Activated T-cell treated with anti-CD3 and anti-CD28 coated beads, Interleukin-2, amount 50 U/mL, for 4 hours (primary cell): Measurements from ENCODE around the gene CPAMD8. TPM values are rescaled to one million over a fixed set of nuclear protein-coding genes. Genes with fewer than 3 reads are reported as not detected.
"Not testable (repeated sequence)": the region's sequence is repeated elsewhere in the genome, so short reads cannot be mapped to it uniquely, and the experiment has no call there.

ENCODE experiments used
- ATAC-seq, 2 donors: fragments of 200-7000 bp; cut with Tn5 transposase; one replicate each; pipeline ENCODE4 v1.10.0; 2021
- DNase-seq: peaks from one replicate; pipeline ENCODE4 v3.0.0-alpha.2; 2020
- H3K27me3 Mint-ChIP-seq: one replicate; pipeline ENCODE4 v1.8.0; 2021; ENCODE audit warnings: low read depth, mixed read lengths
- H3K36me3 Mint-ChIP-seq: one replicate; pipeline ENCODE4 v1.8.0; 2022; ENCODE audit warnings: mixed read lengths; ENCODE audit not compliant: insufficient read depth
- H3K4me1 Mint-ChIP-seq: one replicate; pipeline ENCODE4 v1.8.0; 2021; ENCODE audit warnings: low read depth, mixed read lengths
- H3K4me3 Mint-ChIP-seq: one replicate; pipeline ENCODE4 v1.8.0; 2021; ENCODE audit warnings: mild to moderate bottlenecking, moderate library complexity, mixed read lengths
- H3K9me3 Mint-ChIP-seq: one replicate; pipeline ENCODE4 v1.8.0; 2021; ENCODE audit warnings: mixed read lengths
- total RNA-seq, 3 donors: library from RNA; stranded (reverse); gene quantifications; one replicate each; pipeline ENCODE4 v1.2.1, GENCODE V29; 2021

CPAMD8 gene
- total RNA-seq, 3 donors from 2014 or later: 0.18 to 0.37 TPM; not detected in 1

DNA sequence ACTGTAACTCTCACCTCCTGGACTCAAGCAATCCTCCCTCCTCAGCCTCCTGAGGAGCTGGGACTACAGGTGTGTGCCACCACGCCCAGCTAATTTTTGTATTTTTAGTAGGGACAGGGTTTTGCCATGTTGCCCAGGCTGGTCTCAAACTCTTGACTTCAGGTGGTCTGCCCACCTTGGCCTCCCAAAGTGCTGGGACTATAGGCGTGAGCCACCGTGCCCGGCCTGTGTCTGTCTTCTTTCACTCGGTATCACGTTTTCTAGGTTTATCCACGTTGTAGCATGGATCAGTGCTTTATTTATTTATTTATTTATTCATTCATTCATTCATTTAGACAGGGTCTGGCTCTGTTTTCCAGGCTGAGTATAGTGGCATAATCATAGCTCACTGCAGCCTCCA lies 83.5 kb downstream of the CPAMD8 start:
- H3K27me3 Mint-ChIP-seq, H3K4me3 Mint-ChIP-seq, H3K4me1 Mint-ChIP-seq, ATAC-seq, H3K9me3 Mint-ChIP-seq, H3K36me3 Mint-ChIP-seq, DNase-seq: not testable (repeated sequence)

DNA sequence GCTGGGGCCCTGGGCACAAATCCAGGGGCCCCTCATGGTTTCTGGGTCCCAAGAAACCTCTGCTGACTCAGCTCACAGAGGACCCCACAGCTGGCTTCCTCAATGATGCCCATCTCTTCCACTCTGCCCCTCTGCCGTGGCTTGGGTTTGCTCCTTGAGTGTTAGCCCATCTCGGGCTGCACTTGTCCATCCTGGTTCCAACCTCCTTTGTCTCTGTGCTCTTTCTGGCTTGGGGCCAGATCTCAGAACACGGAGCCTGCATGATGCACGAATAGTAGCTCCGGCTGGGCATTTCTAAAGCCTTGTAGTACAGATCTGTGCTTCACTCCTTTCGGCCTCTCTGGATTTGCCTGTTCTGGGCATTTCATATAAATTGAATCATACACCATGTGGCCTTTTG lies 84.0 kb downstream of the CPAMD8 start:
- H3K27me3 Mint-ChIP-seq: peaks cover 8% of the 10 kb centered on the region
- no peaks in the 10 kb centered on the region for H3K36me3 Mint-ChIP-seq
- H3K4me3 Mint-ChIP-seq: no peak overlapping the region
- DNase-seq (no peak), ATAC-seq (no peak)
- H3K9me3 Mint-ChIP-seq: no peaks in the 10 kb centered on the region
- no peaks in the 10 kb centered on the region for H3K4me1 Mint-ChIP-seq

DNA sequence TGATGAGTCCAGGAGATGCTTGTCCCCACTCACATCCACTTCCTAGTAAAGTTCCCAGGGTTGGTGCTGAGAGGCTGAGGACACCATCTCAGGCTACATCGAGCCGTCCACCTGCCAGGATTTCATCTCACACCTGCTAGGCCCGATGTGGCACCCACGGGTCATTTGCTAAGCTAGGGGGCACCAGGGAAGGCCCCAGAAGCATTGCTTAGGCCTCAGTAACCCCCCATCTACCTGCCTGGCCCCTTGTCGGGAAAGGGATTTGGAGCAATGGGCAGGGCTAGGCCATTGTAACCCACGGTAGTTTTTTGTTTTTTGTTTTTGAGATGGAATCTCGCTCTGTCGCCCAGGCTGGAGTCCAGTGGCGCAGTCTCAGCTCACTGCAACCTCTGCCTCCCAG lies 86.0 kb downstream of the CPAMD8 start:
- no peak for DNase-seq
- H3K9me3 Mint-ChIP-seq: no peaks in the 10 kb centered on the region
- H3K4me3 Mint-ChIP-seq: no peak overlapping the region
- no peak for ATAC-seq
- H3K36me3 Mint-ChIP-seq: no peaks in the 10 kb centered on the region
- H3K4me1 Mint-ChIP-seq: no peaks in the 10 kb centered on the region
- peaks cover 6% of the 10 kb centered on the region for H3K27me3 Mint-ChIP-seq

DNA sequence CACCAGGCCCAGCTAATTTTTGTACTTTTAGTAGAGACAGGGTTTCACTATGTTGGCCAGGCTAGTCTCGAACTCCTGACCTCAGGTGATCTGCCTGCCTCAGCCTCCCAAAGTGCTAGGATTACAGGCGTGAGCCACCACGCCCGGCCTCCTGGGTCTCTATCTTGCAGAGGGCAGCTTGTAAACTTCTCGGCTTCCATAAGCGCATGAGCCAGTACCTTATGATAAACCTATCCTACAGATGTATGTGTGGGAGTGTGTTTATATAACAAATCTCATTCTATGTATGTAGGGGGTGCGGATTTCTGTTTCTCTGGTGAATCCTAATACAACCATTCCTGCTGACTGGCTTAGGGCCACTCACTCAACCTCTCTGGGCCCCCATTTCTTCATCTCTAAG lies 86.5 kb downstream of the CPAMD8 start:
- H3K27me3 Mint-ChIP-seq, H3K4me3 Mint-ChIP-seq, H3K9me3 Mint-ChIP-seq, DNase-seq, ATAC-seq, H3K36me3 Mint-ChIP-seq, H3K4me1 Mint-ChIP-seq: not testable (repeated sequence)

DNA sequence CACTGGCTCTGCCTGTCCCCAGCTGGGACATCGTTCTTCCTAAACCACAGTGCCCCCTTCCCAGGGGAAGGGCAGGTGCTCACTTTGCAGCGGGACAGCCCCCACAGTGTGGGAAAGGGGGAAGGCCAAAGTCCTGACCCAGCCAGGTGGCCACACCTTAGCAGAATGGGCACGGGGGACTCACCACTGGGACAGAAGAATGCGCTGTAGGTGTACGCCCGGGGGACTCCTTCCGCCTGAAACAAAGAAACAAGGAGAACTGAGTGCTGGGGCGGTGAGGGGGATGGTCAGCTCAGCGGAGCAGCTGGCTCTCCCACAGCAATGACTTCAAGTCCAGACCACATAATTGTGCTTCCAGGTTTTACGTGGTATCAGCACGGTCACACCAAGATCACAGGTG lies 88.4 kb downstream of the CPAMD8 start:
- Mint-ChIP-seq H3K4me3 (no peak overlapping the region), H3K36me3 (no peaks in the 10 kb centered on the region)
- ATAC-seq: no peak

DNA sequence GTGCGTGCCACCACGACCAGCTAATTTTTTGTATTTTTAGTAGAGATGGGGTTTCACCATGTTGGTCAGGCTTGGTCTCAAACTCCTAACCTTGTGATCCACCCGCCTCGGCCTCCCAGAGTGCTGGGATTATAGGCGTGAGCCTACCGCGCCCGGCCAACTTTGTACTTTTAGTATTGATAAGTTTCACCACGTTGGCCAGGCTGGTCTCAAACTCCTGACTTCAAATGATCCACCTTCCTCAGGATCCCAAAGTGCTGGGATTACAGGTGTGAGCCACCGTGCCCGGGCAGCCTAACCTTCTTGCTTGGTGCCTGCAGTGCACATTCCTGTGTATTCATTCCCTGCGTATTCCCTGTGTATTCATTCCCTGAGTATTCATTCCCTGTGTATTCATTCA lies 88.8 kb downstream of the CPAMD8 start:
- not testable (repeated sequence) for DNase-seq, H3K4me3 Mint-ChIP-seq, H3K36me3 Mint-ChIP-seq, ATAC-seq, H3K4me1 Mint-ChIP-seq, H3K27me3 Mint-ChIP-seq
- H3K9me3 Mint-ChIP-seq: peaks cover 19% of the 10 kb centered on the region

More for the DNA sequence above, 88.4 kb downstream of the CPAMD8 start:
- Mint-ChIP-seq H3K4me1 (no peaks in the 10 kb centered on the region), H3K9me3 (peaks cover 18% of the 10 kb centered on the region), H3K27me3 (peaks cover 8% of the 10 kb centered on the region)
- no peak for DNase-seq

DNA sequence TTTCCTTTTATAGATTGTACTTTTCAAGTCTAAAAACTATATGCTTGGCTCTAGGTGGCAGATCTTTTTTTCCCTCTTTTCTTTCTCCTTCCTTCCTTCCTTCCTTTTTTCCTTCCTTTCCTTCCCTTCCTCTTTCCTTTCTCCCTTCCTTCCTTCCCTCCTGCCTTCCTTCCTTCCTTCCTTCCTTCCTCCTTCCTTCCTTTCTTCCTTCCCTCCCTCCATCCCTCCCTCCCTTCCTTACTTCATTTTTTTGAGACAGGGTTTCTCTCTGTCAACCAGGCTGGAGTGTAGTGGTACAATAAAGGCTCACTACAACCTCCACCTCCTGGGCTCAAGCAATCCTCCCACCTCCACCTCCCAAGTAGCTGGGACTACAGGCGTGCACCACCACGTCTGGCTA lies 89.7 kb downstream of the CPAMD8 start:
- H3K27me3 Mint-ChIP-seq: peaks cover 8% of the 10 kb centered on the region
- H3K4me1 Mint-ChIP-seq: no peaks in the 10 kb centered on the region

DNA sequence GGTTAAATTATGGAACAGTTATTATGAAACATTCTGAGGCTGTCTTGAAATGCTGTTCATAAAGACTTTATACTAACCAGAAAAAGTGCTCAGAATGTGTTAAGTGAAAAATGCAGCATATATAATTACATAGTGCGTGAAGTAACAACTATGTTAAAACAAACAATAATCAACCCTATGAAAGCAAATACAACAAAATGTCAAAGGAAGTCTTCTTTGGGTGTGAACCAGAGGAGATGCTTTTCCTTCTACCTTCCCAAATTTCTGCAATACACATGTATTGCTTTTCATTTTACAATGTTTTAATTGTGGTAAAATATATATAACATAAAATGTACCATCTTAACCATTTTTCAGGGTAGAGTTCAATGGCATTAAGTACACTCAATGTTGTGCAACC lies 92.1 kb downstream of the CPAMD8 start:
- no peak overlapping the region for H3K4me3 Mint-ChIP-seq
- no peaks in the 10 kb centered on the region for H3K4me1 Mint-ChIP-seq
- peaks cover 25% of the 10 kb centered on the region for H3K9me3 Mint-ChIP-seq
- no peaks in the 10 kb centered on the region for H3K36me3 Mint-ChIP-seq
- DNase-seq (no peak), ATAC-seq (no peak)
- H3K27me3 Mint-ChIP-seq: peaks cover 10% of the 10 kb centered on the region

More for the DNA sequence above, 89.7 kb downstream of the CPAMD8 start:
- no peak for ATAC-seq
- Mint-ChIP-seq H3K36me3 (no peaks in the 10 kb centered on the region), H3K4me3 (no peak overlapping the region), H3K9me3 (peaks cover 25% of the 10 kb centered on the region)
- no peak for DNase-seq

DNA sequence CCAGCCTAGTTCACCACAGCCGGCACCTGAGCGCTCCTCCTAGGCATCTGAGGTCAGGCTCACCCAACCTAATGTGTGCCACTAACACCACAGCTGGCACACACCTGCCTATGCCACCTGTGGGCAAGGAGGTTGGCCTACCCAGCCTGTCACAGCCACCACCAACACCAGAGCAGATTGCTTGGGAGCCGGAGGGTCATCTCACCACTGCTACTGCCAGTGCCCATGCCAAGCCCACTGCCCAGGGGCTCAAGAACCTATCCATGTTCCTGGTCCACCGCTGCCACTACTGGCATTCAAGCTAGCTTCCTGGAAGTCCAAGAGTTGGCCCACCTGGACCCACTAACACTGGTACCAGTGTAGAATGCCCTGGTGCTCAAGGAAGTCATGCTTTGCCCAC lies 95.3 kb downstream of the CPAMD8 start:
- no peaks in the 10 kb centered on the region for H3K4me1 Mint-ChIP-seq
- peaks cover 7% of the 10 kb centered on the region for H3K27me3 Mint-ChIP-seq
- ATAC-seq (no peak), DNase-seq (no peak)
- no peaks in the 10 kb centered on the region for H3K36me3 Mint-ChIP-seq
- H3K4me3 Mint-ChIP-seq: no peak overlapping the region
- peaks cover 31% of the 10 kb centered on the region for H3K9me3 Mint-ChIP-seq

DNA sequence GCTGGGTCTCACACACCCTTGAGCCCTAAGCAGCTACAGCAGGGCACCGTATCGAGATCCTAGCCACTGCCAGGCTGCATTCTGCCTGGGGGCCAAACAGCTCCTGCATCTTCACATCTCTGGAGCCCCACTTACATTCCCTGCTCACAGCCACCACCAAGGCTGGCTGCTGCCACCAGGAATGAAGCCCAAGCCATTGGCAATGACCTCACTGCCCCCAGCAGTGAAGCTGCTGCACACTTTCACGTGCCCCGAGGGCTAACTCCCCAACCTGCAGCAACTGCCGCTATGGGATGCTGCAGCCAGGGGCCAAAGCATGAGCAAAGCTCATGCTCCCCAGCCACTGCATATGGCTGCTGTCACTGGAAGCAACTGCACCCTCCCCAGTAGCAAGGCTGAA lies 95.9 kb downstream of the CPAMD8 start:
- ATAC-seq (no peak), DNase-seq (no peak)
- H3K27me3 Mint-ChIP-seq: peaks cover 7% of the 10 kb centered on the region
- H3K9me3 Mint-ChIP-seq: peaks cover 31% of the 10 kb centered on the region
- H3K4me1 Mint-ChIP-seq: no peaks in the 10 kb centered on the region
- H3K36me3 Mint-ChIP-seq: no peaks in the 10 kb centered on the region
- H3K4me3 Mint-ChIP-seq: no peak overlapping the region

DNA sequence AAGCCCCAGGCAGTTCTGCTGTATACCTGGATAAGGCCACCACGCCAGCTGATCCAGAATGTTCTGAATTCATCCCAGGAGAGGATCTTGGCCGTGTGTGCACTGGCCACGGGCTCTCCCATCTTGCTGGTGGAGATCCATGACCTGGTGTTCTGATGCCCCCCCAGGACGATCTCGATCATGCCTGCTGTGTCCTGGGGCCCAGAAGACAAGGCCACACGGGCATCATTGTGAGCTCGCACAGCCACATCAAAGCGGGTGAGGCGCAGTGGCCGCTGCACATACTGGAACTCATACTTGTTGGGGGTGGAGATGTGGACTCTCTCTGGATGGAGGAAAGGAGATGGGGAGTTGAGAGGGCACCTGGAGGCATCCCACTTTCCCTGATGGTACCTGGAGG lies 97.7 kb downstream of the CPAMD8 start:
- ATAC-seq (no peak), DNase-seq (no peak)
- Mint-ChIP-seq H3K36me3 (no peaks in the 10 kb centered on the region), H3K9me3 (peaks cover 28% of the 10 kb centered on the region), H3K4me3 (no peak overlapping the region), H3K4me1 (no peaks in the 10 kb centered on the region), H3K27me3 (peaks cover 5% of the 10 kb centered on the region)

DNA sequence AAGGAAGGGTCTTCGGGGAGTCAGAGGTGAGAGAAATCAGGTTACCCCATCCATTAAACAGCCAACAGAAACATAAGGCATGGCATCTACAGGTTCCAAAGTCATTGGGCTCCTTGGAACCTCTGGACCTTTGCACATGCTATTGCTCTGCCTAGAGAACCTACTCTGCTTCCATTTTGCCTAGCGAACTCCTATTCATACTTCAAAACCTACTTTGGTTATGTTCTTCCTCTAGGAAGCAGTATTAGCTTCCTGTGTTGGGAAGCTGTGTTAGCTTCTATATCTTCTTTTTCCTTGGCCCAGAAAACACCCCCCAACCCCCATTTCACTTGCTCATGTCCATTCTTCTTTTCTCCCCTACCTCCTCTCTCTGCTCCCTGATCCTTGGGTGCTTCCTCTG lies 98.3 kb downstream of the CPAMD8 start:
- ATAC-seq (no peak), DNase-seq (no peak)
- no peaks in the 10 kb centered on the region for H3K4me1 Mint-ChIP-seq
- no peak overlapping the region for H3K4me3 Mint-ChIP-seq
- H3K36me3 Mint-ChIP-seq: no peaks in the 10 kb centered on the region
- peaks cover 22% of the 10 kb centered on the region for H3K9me3 Mint-ChIP-seq
- H3K27me3 Mint-ChIP-seq: peaks cover 5% of the 10 kb centered on the region

DNA sequence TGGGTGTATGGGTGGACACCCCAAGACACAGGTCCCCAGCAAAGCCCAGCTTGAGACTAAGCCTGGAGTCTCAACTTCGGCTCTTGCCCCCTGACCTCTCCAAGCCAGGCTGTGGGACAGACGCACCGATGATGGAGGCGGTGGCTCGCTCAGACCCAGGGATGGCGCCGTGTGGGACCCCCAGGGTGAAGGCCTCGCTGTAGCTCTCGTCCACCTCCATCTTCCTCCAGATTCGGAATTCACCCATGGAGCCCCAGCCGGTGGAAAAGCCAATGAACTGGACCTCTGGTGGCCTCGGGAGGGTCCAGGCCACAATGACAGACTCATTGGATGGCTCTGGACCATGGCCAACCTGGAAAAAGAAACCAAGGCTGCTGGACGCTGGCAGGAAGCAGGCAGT lies 98.7 kb downstream of the CPAMD8 start:
- peaks cover 5% of the 10 kb centered on the region for H3K27me3 Mint-ChIP-seq
- H3K4me1 Mint-ChIP-seq: no peaks in the 10 kb centered on the region
- H3K4me3 Mint-ChIP-seq: no peak overlapping the region
- ATAC-seq (no peak), DNase-seq (no peak)
- H3K9me3 Mint-ChIP-seq: peaks cover 20% of the 10 kb centered on the region
- H3K36me3 Mint-ChIP-seq: no peaks in the 10 kb centered on the region

DNA sequence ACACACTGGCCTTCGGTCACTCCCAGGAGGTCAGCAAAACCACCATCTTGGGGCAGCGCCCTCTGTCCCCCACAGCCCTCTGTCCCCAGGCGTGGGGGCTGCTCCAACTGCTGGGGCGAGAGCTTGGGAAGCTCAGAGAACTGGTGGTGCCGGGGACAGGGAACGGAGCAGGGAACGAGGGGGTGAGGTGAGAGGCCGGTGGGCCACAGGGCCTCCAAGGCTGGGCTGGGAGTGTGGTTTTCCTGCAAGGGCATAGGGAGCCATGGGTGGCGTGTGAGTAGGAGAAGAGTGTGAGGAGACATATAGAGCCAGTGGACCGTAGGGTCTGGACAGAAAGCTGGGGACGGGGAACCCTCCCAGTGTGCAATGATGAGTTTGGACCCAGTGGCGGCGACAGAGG lies 103.7 kb downstream of the CPAMD8 start:
- no peak for DNase-seq
- no peak overlapping the region for H3K4me3 Mint-ChIP-seq
- no peaks in the 10 kb centered on the region for H3K4me1 Mint-ChIP-seq
- peaks cover 6% of the 10 kb centered on the region for H3K27me3 Mint-ChIP-seq
- no peak for ATAC-seq
- peaks cover 2% of the 10 kb centered on the region for H3K36me3 Mint-ChIP-seq
- peaks cover 17% of the 10 kb centered on the region for H3K9me3 Mint-ChIP-seq

DNA sequence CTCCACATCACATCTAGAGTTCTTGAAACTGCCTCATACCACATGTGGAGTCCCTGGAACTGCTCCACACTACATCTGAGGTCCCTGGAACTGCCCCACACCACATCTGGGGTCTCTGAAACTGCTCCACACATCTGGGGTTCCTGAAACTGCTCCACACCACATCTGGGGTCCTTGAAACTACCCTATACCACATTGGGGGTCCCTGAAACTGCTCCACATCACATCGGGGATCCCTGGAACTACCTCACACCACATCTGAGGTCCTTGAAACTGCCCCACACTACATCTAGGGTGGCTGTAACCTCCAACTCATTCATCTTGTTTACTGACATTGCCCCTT lies 104.0 kb downstream of the CPAMD8 start:
- ATAC-seq (no peak), DNase-seq (no peak)
- no peaks in the 10 kb centered on the region for H3K4me1 Mint-ChIP-seq

More for the DNA sequence above, 104.0 kb downstream of the CPAMD8 start:
- Mint-ChIP-seq H3K36me3 (peaks cover 2% of the 10 kb centered on the region), H3K4me3 (no peak overlapping the region), H3K27me3 (peaks cover 6% of the 10 kb centered on the region), H3K9me3 (peaks cover 17% of the 10 kb centered on the region)
